Vagina (tissue), 2 donors: ENCODE data around the gene ACOXL.

ENCODE experiments used
- POLR2A ChIP-seq, 2 donors: fragments of 450-650 bp; IDR thresholded peaks; one replicate each; pipeline ENCODE4 v1.6.1; 2017; ENCODE audit warnings: antibody characterized with exemption in 2 of 2, mild to moderate bottlenecking in 2 of 2, moderate library complexity in 2 of 2
- TF ChIP-seq, protein P1 (sequence below), 3 experiments: fragments of 450-650 bp in 2 of 3; fragments of 200-600 bp in 1 of 3; sonication (generic) in 1 of 3; IDR thresholded peaks; one replicate each; pipeline ENCODE4 v1.5.1; 2017 to 2019; ENCODE audit warnings: antibody characterized with exemption in 3 of 3, mild to moderate bottlenecking in 2 of 3, moderate library complexity in 2 of 3

- TF ChIP-seq, protein P1, sequence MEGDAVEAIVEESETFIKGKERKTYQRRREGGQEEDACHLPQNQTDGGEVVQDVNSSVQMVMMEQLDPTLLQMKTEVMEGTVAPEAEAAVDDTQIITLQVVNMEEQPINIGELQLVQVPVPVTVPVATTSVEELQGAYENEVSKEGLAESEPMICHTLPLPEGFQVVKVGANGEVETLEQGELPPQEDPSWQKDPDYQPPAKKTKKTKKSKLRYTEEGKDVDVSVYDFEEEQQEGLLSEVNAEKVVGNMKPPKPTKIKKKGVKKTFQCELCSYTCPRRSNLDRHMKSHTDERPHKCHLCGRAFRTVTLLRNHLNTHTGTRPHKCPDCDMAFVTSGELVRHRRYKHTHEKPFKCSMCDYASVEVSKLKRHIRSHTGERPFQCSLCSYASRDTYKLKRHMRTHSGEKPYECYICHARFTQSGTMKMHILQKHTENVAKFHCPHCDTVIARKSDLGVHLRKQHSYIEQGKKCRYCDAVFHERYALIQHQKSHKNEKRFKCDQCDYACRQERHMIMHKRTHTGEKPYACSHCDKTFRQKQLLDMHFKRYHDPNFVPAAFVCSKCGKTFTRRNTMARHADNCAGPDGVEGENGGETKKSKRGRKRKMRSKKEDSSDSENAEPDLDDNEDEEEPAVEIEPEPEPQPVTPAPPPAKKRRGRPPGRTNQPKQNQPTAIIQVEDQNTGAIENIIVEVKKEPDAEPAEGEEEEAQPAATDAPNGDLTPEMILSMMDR (IDR thresholded peaks at IDR 0.05) = no peak
- TF ChIP-seq POLR2A (IDR thresholded peaks at IDR 0.05) = no peak
Observed at GRCh38 chr2:110838657-110839384, 106.4 kb downstream of the ACOXL start.
